T-cell (primary cell): ENCODE measurements around the gene COL1A1. TPM values are rescaled to one million over a fixed set of nuclear protein-coding genes. Genes with fewer than 3 reads are reported as not detected.

ENCODE experiments used
- ATAC-seq, 4 experiments: fragments of 200-7000 bp in 3 of 4; fragments of 150-1000 bp in 1 of 4; cut with Tn5 transposase; replicated peaks in 1 of 4; 1 replicate in 3 of 4; 2 replicates in 1 of 4; pipeline ENCODE4 v1.10.0; 2021; ENCODE audit warnings: moderate library complexity in 3 of 4, mild to moderate bottlenecking in 2 of 4, moderate number of reproducible peaks in 1 of 4
- CTCF ChIA-PET, 2 donors: fragments of 300-600 bp; sonication (Branson Sonifier 250); formaldehyde crosslinking; loops; one replicate each; lab custom pipeline; 2022; ENCODE audit warnings: antibody characterized with exemption in 2 of 2; lab: Charles Lee
- POLR2A ChIA-PET, 2 donors: fragments of 300-600 bp; sonication (Branson Sonifier 250); formaldehyde crosslinking; loops; one replicate each; lab custom pipeline; 2022; ENCODE audit warnings: antibody characterized with exemption in 2 of 2; lab: Charles Lee
- DNase-seq, 35 experiments: peaks; one replicate each; pipeline versions ENCODE4 v3.0.0 to v3.0.0-alpha.2; 2013 to 2023
- H3K27ac ChIP-seq: one replicate; pipeline ENCODE4 v1.5.1; 2013; ENCODE audit warnings: low read length
- H3K27me3 ChIP-seq, 2 experiments: replicated peaks in 1 of 2; 1 replicate in 1 of 2; 2 replicates in 1 of 2; pipeline versions ENCODE4 v1.6.1 to v1.7.0; 2013; ENCODE audit warnings: low read length in 1 of 2, mixed read lengths in 1 of 2; ENCODE audit not compliant: control insufficient read depth in 2 of 2, insufficient read depth in 2 of 2; ENCODE audit errors: extremely low read depth in 1 of 2
- H3K36me3 ChIP-seq, 2 donors: 1 replicate in 1 of 2; 2 replicates in 1 of 2; pipeline versions ENCODE4 v1.6.1 to v1.7.0; 2013; ENCODE audit warnings: low read length in 1 of 2; ENCODE audit not compliant: control insufficient read depth in 2 of 2, insufficient read depth in 1 of 2; ENCODE audit errors: extremely low read depth in 1 of 2
- H3K4me1 ChIP-seq, 2 experiments: 1 replicate in 1 of 2; 2 replicates in 1 of 2; pipeline versions ENCODE4 v1.6.1 to v1.7.0; 2013; ENCODE audit warnings: low read length in 2 of 2, mixed read lengths in 1 of 2; ENCODE audit not compliant: insufficient read depth in 2 of 2, control insufficient read depth in 1 of 2; ENCODE audit errors: extremely low read depth in 1 of 2
- H3K4me3 ChIP-seq, 2 donors: 1 replicate in 1 of 2; 2 replicates in 1 of 2; pipeline versions ENCODE4 v1.5.1 to v1.7.0; 2013; ENCODE audit warnings: mild to moderate bottlenecking in 2 of 2, low read length in 1 of 2, moderate library complexity in 1 of 2; ENCODE audit not compliant: control insufficient read depth in 1 of 2; ENCODE audit errors: extremely low read depth in 1 of 2
- H3K9me3 ChIP-seq: 2 replicates; pipeline ENCODE4 v1.7.0; 2013
- H3K27ac Mint-ChIP-seq, 2 donors: one replicate each; pipeline ENCODE4 v1.8.0; 2020 to 2021; ENCODE audit warnings: mild to moderate bottlenecking in 2 of 2, mixed read lengths in 2 of 2
- H3K27me3 Mint-ChIP-seq, 2 donors: one replicate each; pipeline ENCODE4 v1.8.0; 2021 to 2022; ENCODE audit warnings: mixed read lengths in 2 of 2
- H3K36me3 Mint-ChIP-seq: one replicate; pipeline ENCODE4 v1.8.0; 2021; ENCODE audit warnings: mixed read lengths
- H3K4me1 Mint-ChIP-seq, 3 donors: one replicate each; pipeline ENCODE4 v1.8.0; 2020 to 2022; ENCODE audit warnings: mixed read lengths in 3 of 3, mild to moderate bottlenecking in 1 of 3
- H3K4me3 Mint-ChIP-seq, 3 donors: one replicate each; pipeline ENCODE4 v1.8.0; 2020 to 2022; ENCODE audit warnings: mild to moderate bottlenecking in 3 of 3, mixed read lengths in 3 of 3, moderate library complexity in 3 of 3
- H3K9me3 Mint-ChIP-seq, 3 donors: one replicate each; pipeline ENCODE4 v1.8.0; 2020 to 2022; ENCODE audit warnings: mixed read lengths in 3 of 3
- WGBS: methylation state at CpG from one replicate; pipeline ENCODE4 v1.1.5; 2013; ENCODE audit warnings: missing lambda C conversion rate; ENCODE audit not compliant: insufficient coverage; 5-methylcytosine and 5-hydroxymethylcytosine counted together
- total RNA-seq, 35 experiments: library from RNA in 6 of 35; stranded (reverse) in 6 of 35; fragments of 120-200 nt in 1 of 35; gene quantifications; one replicate each; pipeline versions ENCODE4 v1.2.1 to v1.2.4 and lab custom pipeline; 2013 to 2026

The COL1A1 gene
- total RNA-seq, 5 donors from 2014 or later (not counting 1 experiment from before 2014, with no cell fraction given): 4.1 to 21.0 (median 6.6) TPM

- CTCF ChIA-PET: interaction anchor here (0.5 to 2.7 kb wide), 21 partner anchors 9 to 201 kb away, joined by 3 to 26 read pairs (median 5); partner anchors contain the start of gene PDK2 (in 1 of the 2)
- Mint-ChIP-seq H3K27me3 (no peaks in the 10 kb centered on the region), H3K4me1 (peaks cover 28 to 40% (median 38%) of the 10 kb centered on the region in 3 donors), H3K9me3 (no peaks in the 10 kb centered on the region), H3K27ac (peak overlapping the region; percentile 40 to 85), H3K4me3 (peak overlapping the region; percentile 72 to 79 (median 77)), H3K36me3 (no peaks in the 10 kb centered on the region)
- POLR2A ChIA-PET: interaction anchor here (0.6 to 0.9 kb wide), 3 partner anchors 15 to 141 kb away, joined by 3 to 6 read pairs (median 3); no protein-coding TSS in a partner anchor
- DNase-seq (peak; percentile 85 to 97 (median 91)), ATAC-seq (peak; percentile 89 to 97 (median 96))
- no peaks in the 10 kb centered on the region for H3K36me3 ChIP-seq
- peaks cover 14 to 27% of the 10 kb centered on the region in 2 experiments for H3K4me1 ChIP-seq
- whole genome bisulfite sequencing: 5% methylated on average over 36 of the region's 53 CpGs
- peak overlapping the region; percentile 60 to 71 for H3K4me3 ChIP-seq
- H3K27ac ChIP-seq: peak overlapping the region; percentile 49
- H3K27me3 ChIP-seq: no peaks in the 10 kb centered on the region
- H3K9me3 ChIP-seq: no peaks in the 10 kb centered on the region
Measured at GRCh38 chr17:50161023-50161910, 40.2 kb downstream of the COL1A1 start.

DNA sequence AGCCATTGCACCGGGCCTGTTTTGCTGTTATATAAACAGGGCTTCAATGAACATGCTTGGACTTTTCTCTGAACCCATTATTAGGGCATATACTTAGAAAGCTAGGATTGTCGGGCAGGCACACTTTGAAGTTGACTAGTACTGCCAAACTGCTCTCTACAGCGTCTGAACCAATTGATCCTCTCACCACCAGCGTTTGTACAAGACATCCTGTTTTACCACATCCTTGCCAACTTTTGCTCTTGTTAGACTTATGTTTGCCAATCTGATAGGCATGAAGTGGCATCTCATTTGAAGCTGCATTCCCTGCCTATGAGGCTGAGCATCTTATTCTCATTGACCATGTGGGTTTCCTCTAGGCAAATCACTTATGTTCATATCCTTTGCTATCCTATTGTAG is 43.5 kb downstream of the COL1A1 start:
- Mint-ChIP-seq H3K4me1 (peaks cover 38 to 46% (median 40%) of the 10 kb centered on the region in 3 donors), H3K27ac (peak overlapping the region; percentile 60 to 65)
- no peak overlapping the region for H3K27ac ChIP-seq

DNA sequence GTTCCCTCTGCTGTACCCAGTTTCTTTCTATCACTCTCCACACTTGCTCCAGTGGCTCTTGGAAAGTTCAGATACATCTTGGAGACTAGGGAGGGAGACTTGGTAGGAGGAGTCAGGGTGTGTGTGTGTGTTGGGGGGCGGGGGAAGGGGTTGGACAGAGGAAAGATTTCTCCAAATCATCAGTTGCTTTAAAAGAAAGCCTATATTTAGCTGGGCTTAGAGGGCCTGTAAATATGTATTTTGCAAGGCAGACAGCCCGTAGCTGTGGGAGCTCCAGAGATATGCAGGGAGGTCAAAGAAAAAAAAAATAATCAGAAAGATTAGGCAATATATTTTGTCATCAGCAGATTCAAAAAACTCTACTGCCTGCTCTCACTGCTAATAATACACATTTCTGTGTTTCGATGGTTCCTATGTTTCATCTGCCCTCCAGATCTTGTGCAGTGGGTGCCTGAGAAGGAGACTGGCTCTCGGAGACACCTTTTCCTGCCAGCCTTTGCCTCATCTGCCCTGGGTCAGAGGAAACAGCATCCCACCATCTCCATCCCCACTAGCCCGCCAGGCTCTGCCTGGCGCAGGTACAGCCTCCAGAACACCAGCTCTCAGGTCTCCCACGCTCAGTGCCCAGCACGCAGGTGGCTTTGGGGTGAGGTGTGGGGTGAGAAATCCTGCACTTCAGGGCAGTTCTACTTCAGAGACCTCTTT is 46.2 kb downstream of the COL1A1 start:
- no peaks in the 10 kb centered on the region for H3K36me3 Mint-ChIP-seq
- H3K27me3 Mint-ChIP-seq: no peaks in the 10 kb centered on the region
- H3K9me3 ChIP-seq: no peaks in the 10 kb centered on the region
- H3K4me3 Mint-ChIP-seq: no peak overlapping the region
- no peaks in the 10 kb centered on the region for H3K27me3 ChIP-seq
- no peaks in the 10 kb centered on the region for H3K9me3 Mint-ChIP-seq
- H3K4me1 ChIP-seq: peaks cover 2 to 34% of the 10 kb centered on the region in 2 experiments
- DNase-seq: no peak
- H3K27ac ChIP-seq: no peak overlapping the region
- POLR2A ChIA-PET: no interaction called here
- H3K27ac Mint-ChIP-seq: peak overlapping the region; percentile 70 to 88
- no peaks in the 10 kb centered on the region for H3K36me3 ChIP-seq
- no peak overlapping the region for H3K4me3 ChIP-seq
- ATAC-seq: no peak
- H3K4me1 Mint-ChIP-seq: peaks cover 24 to 39% (median 34%) of the 10 kb centered on the region in 3 donors
- CTCF ChIA-PET: no interaction called here
- 92% methylated on average over 2 of the region's 8 CpGs for WGBS

More for the DNA sequence above, 43.5 kb downstream of the COL1A1 start:
- Mint-ChIP-seq H3K36me3 (no peaks in the 10 kb centered on the region), H3K9me3 (no peaks in the 10 kb centered on the region), H3K4me3 (no peak overlapping the region), H3K27me3 (no peaks in the 10 kb centered on the region)
- POLR2A ChIA-PET: no interaction called here
- WGBS: 0% methylated on average over 1 of the region's 4 CpGs
- H3K9me3 ChIP-seq: no peaks in the 10 kb centered on the region
- no peak overlapping the region for H3K4me3 ChIP-seq
- H3K36me3 ChIP-seq: no peaks in the 10 kb centered on the region
- ATAC-seq (peak in 3 of 4 experiments; percentile 21 to 26 (median 22)), DNase-seq (peak in 1 of 35 experiments; percentile 36)
- H3K4me1 ChIP-seq: peaks cover 10 to 32% of the 10 kb centered on the region in 2 experiments
- no peaks in the 10 kb centered on the region for H3K27me3 ChIP-seq
- CTCF ChIA-PET: no interaction called here

DNA sequence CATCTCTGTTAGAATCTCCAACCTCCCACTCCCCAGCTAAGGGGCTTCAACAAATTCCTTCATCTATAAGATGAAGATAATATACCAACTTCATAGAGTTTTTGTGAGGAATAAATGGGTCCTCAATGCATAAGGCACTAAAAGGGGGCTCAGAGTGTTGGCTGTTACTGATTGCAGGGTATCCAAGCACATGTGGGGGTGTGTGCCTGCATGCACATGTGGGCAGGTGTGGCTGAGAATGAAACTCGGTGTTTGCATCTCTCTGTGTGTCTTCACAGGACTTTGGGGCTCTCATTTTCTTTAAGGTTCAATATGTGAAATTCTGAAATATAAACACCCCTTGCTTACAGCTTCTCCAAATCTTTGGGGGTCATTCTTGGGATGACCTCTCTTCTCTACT is 46.8 kb downstream of the COL1A1 start:
- Mint-ChIP-seq H3K27me3 (no peaks in the 10 kb centered on the region), H3K27ac (peak overlapping the region; percentile 70 to 88), H3K9me3 (no peaks in the 10 kb centered on the region), H3K4me1 (peaks cover 24 to 39% (median 34%) of the 10 kb centered on the region in 3 donors), H3K4me3 (no peak overlapping the region), H3K36me3 (no peaks in the 10 kb centered on the region)
- Histone ChIP-seq H3K27me3 (no peaks in the 10 kb centered on the region), H3K27ac (no peak overlapping the region), H3K9me3 (no peaks in the 10 kb centered on the region), H3K4me1 (peaks cover 2 to 34% of the 10 kb centered on the region in 2 experiments), H3K36me3 (no peaks in the 10 kb centered on the region), H3K4me3 (no peak overlapping the region)
- POLR2A ChIA-PET: no interaction called here
- CTCF ChIA-PET: interaction anchor here (0.6 to 1.0 kb wide), 3 partner anchors 14 to 104 kb away, joined by 3 to 4 read pairs (median 3); no protein-coding TSS in a partner anchor
- no CpG with 5 or more reads among the region's 1 CpG for WGBS
- DNase-seq (no peak), ATAC-seq (no peak)

GRCh38 chr17:50153650-50154575 is 47.5 kb downstream of the COL1A1 start:
- Mint-ChIP-seq H3K4me3 (no peak overlapping the region), H3K9me3 (no peaks in the 10 kb centered on the region), H3K36me3 (no peaks in the 10 kb centered on the region), H3K27me3 (no peaks in the 10 kb centered on the region), H3K4me1 (peaks cover 24 to 39% (median 34%) of the 10 kb centered on the region in 3 donors), H3K27ac (peak overlapping the region; percentile 70 to 88)
- Histone ChIP-seq H3K27me3 (no peaks in the 10 kb centered on the region), H3K27ac (no peak overlapping the region), H3K4me1 (peaks cover 2 to 38% of the 10 kb centered on the region in 2 experiments), H3K9me3 (no peaks in the 10 kb centered on the region), H3K36me3 (no peaks in the 10 kb centered on the region), H3K4me3 (no peak overlapping the region)
- 90% methylated on average over 12 of the region's 16 CpGs for WGBS
- ATAC-seq (no peak), DNase-seq (no peak)
- ChIA-PET CTCF (interaction anchor here (0.6 to 1.0 kb wide), 3 partner anchors 14 to 105 kb away, joined by 3 to 4 read pairs (median 3); no protein-coding TSS in a partner anchor), POLR2A (no interaction called here)
